Neural cell (in vitro differentiated cells): ENCODE measurements around the gene MAML2.

ENCODE experiments used
- RAD21 ChIP-seq: fragments of 450-650 bp; conservative IDR thresholded peaks from 2 replicates; pipeline ENCODE4 v1.6.1; 2014; ENCODE audit warnings: antibody characterized with exemption, mild to moderate bottlenecking, moderate library complexity
- TF ChIP-seq, protein P1 (sequence below): fragments of 450-650 bp; IDR thresholded peaks from 2 replicates; pipeline ENCODE4 v1.5.1; 2014; ENCODE audit warnings: antibody characterized with exemption, mild to moderate bottlenecking, moderate library complexity; ENCODE audit not compliant: poor library complexity, severe bottlenecking

DNA sequence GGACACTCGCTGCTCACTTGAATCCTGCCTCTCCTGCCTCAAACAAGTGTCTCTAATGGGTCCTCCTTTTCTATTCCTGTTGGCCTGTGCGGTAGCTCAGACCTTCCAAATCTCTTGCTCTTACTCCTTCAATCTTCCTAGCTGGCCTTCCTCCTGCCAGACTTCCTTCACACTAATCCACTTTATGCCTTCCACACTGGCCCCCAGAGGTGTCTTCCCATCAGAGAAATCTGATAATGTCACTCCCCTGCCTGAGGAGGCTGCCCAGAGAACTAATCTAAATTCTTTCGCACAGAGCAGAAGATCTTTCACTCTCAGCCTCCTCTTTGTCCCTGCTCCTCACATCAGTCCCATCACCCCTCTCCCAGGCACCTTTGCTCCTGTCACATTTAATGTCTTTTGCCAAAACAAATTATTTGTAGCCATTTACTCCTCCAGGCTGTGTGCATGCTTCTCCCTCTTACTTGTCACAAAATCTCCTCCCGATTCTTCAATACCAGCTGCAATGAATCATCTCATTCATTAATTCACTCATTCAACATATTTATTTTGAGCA lies 175.7 kb downstream of the MAML2 start:
- no peak for TF ChIP-seq RAD21
- TF ChIP-seq, protein P1, sequence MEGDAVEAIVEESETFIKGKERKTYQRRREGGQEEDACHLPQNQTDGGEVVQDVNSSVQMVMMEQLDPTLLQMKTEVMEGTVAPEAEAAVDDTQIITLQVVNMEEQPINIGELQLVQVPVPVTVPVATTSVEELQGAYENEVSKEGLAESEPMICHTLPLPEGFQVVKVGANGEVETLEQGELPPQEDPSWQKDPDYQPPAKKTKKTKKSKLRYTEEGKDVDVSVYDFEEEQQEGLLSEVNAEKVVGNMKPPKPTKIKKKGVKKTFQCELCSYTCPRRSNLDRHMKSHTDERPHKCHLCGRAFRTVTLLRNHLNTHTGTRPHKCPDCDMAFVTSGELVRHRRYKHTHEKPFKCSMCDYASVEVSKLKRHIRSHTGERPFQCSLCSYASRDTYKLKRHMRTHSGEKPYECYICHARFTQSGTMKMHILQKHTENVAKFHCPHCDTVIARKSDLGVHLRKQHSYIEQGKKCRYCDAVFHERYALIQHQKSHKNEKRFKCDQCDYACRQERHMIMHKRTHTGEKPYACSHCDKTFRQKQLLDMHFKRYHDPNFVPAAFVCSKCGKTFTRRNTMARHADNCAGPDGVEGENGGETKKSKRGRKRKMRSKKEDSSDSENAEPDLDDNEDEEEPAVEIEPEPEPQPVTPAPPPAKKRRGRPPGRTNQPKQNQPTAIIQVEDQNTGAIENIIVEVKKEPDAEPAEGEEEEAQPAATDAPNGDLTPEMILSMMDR = no peak
